ENCODE results near the gene SAMD9.
"Not testable (repeated sequence)": the region's sequence is repeated elsewhere in the genome, so short reads cannot be mapped to it uniquely, and the experiment has no call there.

Gene SAMD9

DNA sequence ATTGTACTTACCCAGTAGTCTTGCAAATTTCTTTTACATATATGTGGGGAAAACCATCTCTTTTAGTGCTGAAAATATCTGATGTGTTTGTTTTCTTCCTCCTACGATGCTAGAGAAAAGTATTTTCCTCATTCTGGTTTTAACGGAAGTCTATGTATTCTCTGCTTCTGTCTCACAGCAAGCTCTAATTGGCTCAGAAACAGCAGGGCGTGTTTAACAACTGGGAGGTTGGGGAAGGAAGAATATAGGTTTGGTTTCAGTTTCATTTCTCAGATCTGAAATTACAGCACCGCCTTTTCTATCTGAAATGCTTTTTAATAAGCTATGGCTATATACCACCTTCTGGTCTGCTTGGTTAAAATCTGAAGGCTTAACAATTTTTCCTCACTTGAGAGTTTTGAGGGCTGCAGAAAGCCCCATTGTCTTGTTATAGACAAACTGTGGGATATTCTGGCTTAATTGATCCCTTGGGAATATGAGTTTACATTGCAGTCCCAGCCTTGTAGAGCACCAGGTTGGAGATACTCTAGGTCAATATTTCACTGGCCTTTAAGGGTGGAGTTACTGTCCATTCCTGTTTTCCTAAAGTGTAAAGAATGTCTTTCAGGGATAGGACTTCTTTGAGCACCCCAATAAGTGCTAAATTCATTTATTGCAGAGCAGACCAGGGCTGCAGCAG, at the start of gene SAMD9:
Gene SAMD9, minus strand, starts transcription at position 128 of the 679 bp plus-strand sequence. CDS start 11,882 bp downstream, outside the sequence.
- peak; percentile 50 to 52 for DNase-seq

DNA sequence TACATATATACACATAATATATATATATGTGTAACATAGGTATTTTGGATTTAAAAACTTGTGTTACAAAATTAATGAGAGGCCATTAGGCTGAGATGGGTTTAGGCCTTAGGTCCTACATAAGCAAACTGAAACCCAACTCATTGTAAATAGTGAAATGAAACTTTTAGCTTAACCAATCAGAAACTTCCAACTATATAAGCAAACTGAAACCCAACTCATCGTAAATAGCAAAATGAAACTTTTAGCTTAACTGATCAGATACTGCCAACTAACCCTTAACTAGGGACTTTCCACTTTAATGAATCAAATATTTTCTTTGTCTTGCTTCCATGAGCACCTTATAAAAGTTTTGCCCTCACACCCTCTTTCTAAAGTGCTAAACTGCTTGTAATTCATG, 47.7 kb upstream of the SAMD9 start:
- DNase-seq: no peak

DNA sequence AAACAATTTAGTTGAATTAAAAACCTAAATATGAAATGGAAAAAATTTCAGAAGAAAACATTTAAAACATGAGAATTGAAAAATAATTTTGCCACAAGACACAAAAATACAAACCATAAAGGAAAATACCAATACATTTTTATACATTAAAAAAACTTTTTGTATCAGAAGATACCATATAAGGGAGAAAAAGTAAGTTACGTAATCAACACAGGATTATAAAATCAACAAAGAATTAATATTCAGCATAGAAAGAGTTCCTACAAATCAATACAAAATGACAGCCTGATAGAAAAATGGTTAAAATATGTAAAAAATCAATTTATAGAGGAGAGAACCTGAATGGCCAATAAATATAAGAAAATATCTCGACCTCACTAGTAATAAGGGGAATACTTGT, 47.0 kb upstream of the SAMD9 start:
- DNase-seq: no peak

DNA sequence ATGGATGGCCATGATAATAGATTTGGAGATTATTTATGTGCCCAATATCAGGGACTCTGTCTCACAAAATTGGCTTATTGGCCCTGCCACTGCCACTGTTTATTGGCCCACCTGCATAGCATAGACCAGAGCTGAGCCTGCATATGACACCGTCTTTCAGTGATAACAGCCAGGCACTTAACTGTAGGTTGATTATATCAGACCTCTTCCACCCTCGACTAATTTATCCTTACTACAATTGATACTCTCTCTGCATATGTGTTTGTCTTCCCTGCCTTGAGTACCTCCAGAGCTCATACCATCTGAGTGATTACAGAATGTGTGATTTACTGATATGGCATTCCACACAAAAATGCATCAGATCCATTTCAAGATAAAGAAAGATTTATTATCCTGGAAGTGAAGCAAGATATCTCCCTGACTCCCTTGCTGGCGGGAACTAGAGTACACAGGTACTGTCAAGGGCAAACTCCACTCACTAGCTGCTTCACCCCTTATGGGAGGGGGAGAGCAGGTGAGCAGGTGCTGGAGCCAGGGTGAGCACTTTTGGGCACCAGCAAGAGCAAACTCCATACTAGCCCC, 43.5 kb upstream of the SAMD9 start:
- no peak for DNase-seq

DNA sequence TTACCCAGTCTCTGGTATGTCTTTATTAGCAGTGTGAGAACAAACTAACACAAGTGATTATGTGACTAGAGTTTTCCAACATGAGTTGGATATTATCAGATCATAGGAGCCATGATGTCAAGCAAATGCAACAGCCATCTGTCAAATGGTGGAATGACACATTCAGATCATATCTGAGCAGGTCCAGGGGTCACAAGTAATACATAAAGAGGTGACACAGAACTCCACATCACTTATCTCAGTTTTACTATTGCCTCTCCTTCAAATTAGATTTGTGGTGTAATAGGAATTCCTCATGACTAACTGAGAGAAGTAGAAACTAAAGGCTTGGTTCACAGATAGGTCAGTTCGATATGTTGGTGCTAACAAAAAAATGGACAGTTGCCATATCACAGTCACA, 42.6 kb upstream of the SAMD9 start:
- no peak for DNase-seq

DNA sequence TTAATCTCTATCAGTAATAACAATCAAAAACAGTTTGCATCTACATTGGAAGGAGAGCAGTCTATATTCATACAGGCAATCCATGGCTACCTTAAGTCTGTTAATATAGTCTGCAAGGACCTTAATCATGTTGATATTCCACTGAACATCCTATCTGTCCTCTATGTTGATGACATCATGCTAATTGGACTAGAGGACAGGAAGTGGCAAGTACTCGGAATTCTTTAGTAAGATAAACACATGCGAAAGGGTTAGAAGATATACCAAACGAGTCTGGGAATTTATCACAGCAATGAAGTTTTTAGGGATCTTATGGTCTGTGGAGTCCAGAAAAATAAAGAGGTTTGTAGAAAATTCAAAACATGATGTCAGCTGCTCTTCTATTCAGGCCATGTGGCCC, 41.7 kb upstream of the SAMD9 start:
- DNase-seq: no peak

DNA sequence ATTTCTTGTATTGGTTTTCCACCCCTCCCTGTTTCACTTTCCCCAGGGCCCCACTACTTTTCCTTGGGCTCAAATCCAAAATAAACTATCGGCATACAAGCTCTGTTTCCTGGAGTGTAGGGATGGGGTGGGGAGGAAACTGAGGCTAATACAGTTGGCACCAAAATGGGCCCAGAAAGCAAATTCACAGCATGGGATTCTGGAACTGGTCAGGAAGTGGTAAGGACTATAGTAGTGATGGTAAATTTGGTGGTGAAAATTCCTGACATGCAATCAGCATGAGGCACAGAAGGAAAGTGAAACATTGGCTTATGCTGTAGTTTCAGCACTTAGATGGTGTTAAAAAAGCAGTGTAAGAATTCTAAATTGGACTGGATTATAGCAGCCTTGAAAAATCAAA, 39.1 kb upstream of the SAMD9 start:
- no peak for DNase-seq

DNA sequence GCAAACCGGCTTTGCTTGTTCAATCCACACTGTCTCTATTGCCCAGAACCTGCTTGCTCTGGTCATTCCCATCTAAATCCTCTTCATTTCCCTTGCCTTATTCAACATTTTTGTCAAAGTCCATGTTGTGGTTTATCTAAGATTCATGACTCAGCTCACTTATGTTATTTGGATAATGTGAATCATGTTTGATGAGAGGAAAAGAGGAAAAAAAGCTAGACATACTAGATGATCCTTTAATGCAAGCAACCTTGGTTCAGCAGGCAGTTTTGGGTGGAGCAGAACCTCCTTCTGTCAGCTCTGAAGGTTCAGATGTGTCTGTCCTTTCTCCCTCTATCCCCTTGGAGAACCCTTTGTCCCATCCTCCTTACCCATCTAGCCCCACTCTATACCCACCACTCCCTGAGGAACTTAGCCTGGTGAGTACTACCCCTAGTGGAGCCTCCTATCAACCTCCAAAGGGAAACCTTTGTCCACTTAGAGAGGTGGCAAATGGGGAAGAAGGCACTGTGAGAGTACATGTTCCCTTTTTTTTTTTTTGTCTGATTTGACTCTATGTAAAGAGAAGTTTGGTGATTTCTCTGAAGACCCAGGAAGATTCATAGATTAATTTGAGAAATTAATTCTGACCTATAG, 32.5 kb upstream of the SAMD9 start:
- no peak for DNase-seq

DNA sequence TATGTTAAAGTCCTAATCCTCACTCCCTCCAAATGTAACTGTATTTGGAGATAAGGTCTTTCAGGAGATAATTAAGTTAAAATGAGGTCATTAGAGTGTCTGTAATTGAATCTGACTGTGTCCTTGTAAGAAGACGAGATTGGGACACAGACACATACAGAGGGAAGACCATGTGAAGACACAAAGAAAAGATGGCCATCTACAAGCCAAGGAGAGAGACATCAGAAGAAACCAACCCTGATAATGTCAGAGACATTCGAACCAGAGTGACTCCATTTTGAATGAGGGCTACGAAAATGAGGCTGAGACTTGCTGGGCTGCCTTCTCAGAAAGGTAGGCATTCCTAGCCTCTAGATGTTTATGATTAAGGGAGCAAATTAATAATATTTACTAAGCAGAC, 30.9 kb upstream of the SAMD9 start:
- no peak for DNase-seq

DNA sequence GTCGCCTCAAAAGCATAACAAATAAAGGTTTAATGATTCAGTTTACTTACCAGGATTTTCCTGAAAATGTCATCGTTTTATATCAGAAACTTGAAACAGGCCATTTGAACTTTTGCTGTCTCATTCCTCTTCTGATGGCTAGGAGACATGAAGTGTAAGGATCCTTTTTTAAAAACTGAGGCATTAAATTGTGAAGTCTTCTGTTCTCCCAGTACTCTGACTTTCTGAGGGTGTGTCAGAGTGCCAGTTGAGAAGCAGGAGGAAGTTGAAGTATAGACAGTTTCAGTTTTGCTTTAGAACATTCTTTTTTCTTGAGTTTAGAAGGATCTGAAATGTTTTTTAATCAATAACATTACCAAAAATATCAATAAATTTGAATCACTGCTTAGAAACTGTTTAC, 30.4 kb upstream of the SAMD9 start, which contains the start of gene SAMD9L:
Gene SAMD9L, minus strand, starts transcription at position 242 of the 400 bp plus-strand sequence. CDS start 12,414 bp downstream, outside the sequence.
- DNase-seq: no peak

DNA sequence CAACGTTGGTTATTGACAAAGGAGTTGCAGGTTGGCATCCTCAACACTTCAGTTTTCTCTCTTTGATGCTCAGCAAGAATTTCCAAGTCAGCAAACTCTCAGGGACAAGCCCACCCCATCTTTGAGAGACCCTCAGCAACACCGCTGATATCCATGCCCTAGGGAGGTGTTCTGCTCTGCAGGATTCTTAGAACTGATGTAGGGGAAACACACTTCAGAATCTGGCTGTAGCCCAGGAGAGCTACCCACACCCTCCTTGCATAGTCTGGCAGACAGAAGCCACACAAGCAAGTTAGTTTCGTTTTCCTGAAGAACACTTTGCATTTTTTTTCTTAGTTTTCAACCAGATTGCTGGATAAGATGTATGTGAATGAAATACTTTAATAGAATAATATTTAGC, 29.6 kb upstream of the SAMD9 start:
- peak; percentile 27 to 34 for DNase-seq

DNA sequence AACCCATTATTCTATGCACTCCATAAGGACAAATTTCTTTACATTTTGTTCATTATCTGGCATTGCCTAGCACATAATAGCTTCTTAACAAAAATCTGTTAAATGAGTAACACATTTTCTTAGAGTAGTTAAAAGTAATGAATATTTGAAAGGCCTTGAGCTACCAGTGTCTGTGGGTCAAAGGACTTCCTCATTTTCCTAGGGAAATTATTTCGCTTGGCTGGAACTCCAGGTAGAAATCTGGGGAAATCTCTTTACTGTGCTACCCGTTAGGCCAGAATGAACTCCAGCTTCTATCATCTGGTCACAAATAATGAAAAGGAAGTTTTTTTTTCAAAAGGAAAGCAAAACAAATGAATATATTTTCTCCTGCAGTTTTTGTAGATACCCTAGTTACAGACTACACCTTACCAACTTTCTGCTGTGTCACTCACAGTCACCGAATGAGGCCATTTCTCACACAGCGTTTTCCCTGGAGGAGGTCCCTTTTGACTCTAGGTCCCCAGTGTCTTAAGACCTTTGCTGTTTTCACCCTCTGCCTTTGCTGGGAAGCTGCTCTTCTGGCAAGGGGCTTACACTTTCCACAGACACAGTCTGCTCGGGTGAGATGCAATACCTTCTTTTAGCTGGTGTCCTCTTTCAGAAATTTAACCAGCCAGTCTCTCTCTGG, 28.8 kb upstream of the SAMD9 start:
- DNase-seq: no peak

DNA sequence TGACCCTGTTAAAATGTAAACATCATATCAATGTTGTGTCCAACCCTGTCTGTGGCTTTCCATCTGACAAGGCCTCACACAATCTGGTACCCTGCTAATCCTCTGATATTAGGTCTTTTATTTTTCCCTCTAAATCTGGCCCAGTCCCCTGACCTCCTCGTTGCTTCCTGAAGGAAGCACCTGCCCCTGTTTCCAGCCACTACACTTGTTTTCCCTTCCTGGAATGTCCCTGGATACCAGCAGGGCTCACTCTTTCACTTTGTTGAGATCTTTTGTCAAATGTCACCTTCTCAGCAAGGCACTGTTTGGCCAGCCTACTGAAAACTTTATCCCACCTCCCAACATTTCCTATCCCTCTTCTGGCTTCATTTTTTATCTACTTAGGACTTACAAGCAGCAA, 28.3 kb upstream of the SAMD9 start:
- no peak for DNase-seq

DNA sequence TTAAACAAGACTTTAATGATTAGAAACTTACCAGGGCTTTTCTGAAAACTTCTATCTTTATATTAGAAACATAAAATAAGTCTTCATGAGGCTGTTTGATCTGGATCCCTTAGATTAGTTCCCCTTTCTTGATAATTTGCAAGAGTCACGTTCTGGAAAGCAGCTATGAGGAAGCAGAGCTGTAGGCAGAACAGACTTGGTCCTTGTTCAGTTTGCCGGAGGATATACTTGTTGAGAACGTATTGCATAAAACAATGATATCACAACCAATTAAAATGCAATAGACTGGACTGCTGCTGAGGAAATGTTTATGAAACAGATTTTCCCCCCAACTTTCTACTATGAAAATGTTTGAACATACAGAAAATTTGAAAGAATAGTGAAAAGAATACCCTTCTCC, 27.6 kb upstream of the SAMD9 start:
- no peak for DNase-seq

DNA sequence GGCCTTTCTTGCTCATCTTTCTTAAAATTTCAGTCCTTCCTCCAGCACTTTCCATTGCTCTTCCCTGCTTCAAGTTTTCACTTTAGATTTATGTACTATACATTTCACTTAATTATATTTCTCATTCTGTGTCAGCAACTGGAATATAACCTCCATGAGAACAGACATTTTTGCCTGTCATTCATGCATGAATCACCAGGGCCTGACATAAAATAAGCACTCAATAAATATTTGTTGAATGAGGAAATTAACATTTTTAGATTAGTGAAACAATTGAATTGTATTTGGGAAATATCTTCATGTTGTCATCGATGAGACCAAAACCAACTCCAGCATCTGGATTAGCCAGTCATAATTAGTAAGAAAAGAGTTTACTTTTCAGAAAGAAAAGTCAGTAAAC, 24.3 kb upstream of the SAMD9 start:
- no peak for DNase-seq

DNA sequence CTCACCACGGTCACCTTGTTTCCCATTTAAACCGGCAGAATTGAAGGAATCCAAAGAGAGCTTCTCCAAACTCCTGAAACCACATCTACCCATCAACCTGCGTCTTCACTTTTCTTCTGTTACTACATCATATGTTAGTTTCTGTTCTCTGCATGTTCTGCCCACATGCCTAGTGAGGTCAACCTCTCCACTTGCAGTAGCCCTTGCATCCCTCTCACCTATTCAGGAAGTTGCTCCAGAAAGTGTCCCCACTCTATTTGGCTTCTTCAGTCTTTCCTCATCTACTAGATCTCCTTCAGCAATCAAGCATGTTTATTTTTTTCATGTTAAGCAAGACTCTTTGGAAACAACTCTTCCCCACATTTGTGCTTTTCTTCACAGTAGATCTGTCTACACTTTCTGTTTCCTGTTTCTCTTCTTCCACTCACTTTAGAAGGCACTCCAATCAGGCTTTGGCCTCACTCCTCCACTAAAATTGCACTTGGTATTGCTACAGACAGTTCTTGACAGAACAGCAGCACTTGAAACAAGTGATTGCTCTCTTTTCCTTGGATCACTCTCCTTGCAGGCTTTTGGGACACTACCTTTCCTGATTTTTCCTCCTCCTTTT, 22.9 kb upstream of the SAMD9 start:
- no peak for DNase-seq

DNA sequence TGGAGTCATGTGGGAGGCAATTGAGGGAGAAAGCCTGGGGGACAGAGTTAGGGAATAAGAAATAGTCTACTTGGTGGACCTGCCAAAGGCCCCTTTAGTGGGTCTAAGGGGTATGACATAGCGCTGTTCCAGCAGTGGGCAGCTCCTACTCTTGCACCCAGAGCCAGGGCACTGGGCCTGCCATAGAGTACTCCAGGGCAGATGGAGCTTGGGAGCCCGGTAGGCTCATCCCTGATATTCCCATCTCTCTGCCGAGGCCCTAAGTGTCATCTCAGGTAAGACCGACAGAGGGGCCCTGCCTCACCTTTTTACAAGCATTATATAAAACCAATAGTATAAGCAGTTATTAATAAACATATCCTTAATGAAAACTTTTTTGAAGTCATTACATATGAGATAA, 20.8 kb upstream of the SAMD9 start:
- no peak for DNase-seq

DNA sequence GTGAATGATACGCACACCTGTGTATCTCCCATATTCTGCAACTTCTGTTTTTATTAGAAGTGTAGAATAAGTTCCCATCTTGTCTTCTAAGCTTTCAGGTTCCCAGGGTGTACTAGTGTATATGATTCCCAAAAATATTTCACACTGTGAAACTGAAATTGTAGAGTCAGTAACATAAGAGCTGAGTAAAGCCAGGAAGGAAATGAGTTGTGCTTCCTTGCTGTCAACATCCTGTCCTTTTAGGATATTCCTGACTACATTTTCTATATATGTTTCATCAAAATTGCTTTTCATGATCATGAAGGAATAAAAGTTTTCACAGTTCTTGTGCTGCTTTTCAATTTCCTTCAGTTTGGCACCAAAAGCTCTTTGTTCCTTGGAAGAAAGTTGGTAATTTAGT, 15.2 kb upstream of the SAMD9 start:
- no peak for DNase-seq

DNA sequence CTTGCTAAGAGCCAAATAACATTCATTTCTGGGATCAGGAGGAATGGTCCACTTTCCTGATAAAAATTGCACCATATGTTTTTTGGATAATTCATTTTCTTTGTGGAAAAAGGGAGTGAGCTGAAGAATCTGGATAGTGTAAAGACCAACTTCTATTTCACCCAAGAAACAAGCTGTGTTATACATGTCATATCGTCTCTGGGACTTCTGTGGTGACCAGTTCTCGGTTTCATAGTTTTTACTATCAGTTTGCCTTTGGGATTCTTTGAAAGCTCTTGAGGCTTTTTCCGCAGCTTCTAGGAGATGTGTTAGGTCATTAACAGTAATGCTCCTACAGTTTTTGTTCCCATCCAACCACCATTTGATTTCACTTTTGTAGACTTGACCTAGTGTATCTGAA, 14.4 kb upstream of the SAMD9 start:
- DNase-seq: no peak

DNA sequence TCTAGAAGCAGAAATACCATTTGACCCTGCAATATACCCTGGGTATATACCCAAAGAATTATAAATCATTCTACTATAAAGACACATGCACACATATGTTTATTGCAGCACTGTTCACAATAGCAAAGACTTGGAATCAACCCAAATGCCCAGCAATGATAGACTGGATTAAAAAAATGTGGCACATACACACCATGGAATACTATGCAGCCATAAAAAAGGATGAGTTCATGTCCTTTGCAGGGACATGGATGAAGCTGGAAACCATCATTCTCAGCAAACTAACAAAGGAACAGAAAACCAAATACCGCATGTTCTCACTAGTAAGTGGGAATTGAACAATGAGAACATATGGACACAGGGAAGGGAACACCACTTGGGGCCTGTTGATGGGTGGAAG, 9.2 kb upstream of the SAMD9 start:
- not testable (repeated sequence) for DNase-seq

DNA sequence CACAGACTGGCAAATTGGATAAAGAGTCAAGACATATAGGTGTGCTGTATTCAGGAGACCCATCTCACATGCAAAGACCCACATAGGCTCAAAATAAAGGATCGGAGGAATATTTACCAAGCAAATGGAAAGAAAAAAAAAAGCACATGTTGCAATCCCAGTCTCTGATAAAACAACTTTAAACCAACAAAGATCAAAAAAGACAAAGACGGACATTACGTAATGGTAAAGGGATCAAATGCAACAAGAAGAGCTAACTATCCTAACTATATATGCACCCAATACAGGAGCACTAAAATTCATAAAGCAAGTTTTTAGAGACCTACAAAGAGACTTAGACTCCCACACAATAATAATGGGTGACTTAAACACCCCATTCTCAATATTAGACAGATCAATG, 5.8 kb upstream of the SAMD9 start:
- DNase-seq: not testable (repeated sequence)

DNA sequence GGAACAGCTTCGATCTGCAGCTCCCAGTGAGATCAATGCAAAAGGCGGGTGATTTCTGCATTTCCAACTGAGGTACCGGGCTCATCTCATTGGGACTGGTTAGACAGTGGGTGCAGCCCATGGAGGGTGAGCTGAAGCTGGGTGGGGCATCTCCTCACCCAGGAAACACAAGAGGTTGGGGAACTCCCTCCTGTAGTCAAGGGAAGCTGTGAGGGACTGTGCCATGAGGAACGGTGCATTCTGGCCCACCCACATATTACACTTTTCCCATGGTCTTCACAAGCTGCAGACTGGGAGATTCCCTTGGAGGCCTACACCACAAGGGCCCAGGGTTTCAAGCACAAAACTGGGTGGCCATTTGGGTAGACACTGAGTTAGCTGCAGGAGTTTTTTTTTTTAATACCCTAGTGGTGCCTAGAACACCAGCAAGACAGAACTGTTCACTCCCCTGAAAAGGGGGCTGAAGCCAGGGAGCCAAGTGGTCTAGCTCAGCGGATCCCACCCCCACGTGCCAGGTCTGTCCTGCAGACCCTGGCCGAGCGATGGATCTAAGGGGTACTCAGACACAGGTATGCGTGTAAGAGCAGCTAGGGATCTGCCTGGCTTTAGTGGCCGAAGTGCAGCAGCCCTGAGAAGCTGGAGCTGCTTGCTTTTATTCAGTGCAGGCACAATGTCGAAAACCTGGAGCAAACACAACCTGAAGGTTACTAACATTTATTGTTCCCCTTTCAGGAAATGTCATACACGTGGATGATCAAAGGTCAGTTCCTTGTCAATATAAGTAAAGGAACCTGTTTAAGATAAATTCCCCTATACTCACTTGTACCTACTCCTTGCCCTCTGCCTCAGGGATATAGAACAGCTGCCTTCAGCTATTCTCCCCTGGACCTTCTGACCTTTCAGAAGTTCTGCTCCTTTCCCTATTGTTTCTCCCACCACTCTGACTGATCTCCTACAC, 3.1 kb upstream of the SAMD9 start:
- no peak for DNase-seq
